HL-60 (cell line): ENCODE data around the gene CD247.

Experiments used
- DNase-seq, 2 experiments: peaks; one replicate each; pipeline ENCODE4 v3.0.0-alpha.2; 2010 to 2020; ENCODE audit warnings: low read depth in 1 of 2, low spot score in 1 of 2
- H3K27ac ChIP-seq: fragments of 250-450 bp; sonication (Bioruptor Pico); replicated peaks from 2 replicates; pipeline ENCODE4 v1.5.1; 2020; ENCODE audit warnings: mild to moderate bottlenecking, moderate library complexity
- H3K27me3 ChIP-seq: fragments of 250-450 bp; sonication (Bioruptor Pico); 2 replicates; pipeline ENCODE4 v1.5.1; 2021; ENCODE audit warnings: mild to moderate bottlenecking, moderate library complexity; ENCODE audit not compliant: insufficient read depth, poor library complexity, severe bottlenecking
- H3K4me3 ChIP-seq: replicated peaks from 2 replicates; pipeline ENCODE4 v1.5.1; 2011; ENCODE audit warnings: mild to moderate bottlenecking, control low read depth, low read length; ENCODE audit not compliant: insufficient read depth
- GABPA ChIP-seq: IDR thresholded peaks from 2 replicates; pipeline ENCODE4 v1.6.1; 2012; ENCODE audit warnings: low read depth
- POLR2AphosphoS5 ChIP-seq: IDR thresholded peaks from 2 replicates; pipeline ENCODE4 v1.6.1; 2012; ENCODE audit warnings: low read depth
- REST ChIP-seq: IDR thresholded peaks from 2 replicates; pipeline ENCODE4 v1.6.1; 2012; ENCODE audit warnings: low read depth; ENCODE audit not compliant: insufficient replicate concordance
- SPI1 ChIP-seq: IDR thresholded peaks from 2 replicates; pipeline ENCODE4 v1.6.1; 2012; ENCODE audit warnings: low read depth, mild to moderate bottlenecking, borderline replicate concordance
- TF ChIP-seq, protein P1 (sequence below): IDR thresholded peaks from one replicate; pipeline ENCODE4 v1.5.1; 2011; ENCODE audit warnings: low read length, control low read depth, inconsistent platforms; ENCODE audit not compliant: insufficient read depth

The CD247 gene

DNA sequence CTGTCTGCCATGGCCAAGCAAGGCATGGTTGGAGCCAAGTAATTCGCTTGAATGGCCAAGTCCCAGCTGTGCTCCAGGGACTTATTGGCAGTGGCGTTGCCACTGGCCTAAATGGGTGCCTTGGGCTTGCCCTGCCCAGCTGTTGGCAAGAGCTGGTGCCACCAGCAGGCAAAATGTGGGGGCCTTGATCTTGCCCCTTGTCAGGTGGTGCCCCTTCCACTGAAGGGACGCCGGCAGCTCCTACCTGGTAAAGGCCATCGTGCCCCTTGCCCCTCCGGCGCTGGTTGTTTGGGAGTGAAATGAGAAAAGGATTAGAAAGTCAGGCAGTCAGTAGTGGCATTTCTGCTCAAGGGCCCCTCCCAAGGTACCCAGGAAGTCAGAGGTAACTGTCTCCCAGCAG, 85.5 kb downstream of the CD247 start:
- Histone ChIP-seq H3K27ac (no peak overlapping the region), H3K4me3 (no peak overlapping the region)
- no peak for DNase-seq

DNA sequence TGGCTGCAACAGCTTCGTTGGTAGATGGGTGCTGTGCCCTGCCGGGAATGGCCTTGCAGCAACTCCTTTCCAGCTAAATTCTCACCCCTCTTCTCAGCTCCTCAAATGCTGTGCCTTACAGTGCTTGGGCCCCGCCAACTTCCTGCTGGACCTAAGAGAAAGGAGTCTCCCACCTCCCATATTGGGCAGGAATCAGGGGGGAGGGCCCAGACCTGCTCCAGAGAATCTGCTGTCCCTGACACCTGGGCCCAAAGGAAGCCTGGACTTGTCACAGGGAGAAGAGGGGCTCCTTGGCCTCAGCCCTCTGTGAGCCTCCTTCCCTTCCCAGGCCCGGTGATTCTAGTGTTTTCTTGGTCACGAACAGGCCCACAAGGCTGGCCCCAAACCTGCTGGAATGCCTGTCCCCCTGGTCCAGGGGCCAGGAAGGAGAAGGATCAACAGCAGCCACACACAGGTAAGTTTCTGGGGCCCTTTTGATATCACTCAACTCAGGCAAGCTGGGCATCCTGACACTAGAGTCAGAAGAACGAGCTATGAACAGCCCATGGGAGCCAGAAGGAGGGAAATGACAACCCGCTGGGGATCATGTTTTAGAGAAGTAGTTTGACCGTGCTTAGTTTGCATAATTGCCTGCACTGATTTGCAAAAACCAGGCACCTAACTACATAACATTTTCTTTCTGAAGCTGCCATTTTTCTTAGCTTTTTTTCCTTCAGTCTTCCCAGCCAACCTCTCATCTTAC, 86.2 kb downstream of the CD247 start:
- no peak overlapping the region for H3K4me3 ChIP-seq
- TF ChIP-seq, protein P1, sequence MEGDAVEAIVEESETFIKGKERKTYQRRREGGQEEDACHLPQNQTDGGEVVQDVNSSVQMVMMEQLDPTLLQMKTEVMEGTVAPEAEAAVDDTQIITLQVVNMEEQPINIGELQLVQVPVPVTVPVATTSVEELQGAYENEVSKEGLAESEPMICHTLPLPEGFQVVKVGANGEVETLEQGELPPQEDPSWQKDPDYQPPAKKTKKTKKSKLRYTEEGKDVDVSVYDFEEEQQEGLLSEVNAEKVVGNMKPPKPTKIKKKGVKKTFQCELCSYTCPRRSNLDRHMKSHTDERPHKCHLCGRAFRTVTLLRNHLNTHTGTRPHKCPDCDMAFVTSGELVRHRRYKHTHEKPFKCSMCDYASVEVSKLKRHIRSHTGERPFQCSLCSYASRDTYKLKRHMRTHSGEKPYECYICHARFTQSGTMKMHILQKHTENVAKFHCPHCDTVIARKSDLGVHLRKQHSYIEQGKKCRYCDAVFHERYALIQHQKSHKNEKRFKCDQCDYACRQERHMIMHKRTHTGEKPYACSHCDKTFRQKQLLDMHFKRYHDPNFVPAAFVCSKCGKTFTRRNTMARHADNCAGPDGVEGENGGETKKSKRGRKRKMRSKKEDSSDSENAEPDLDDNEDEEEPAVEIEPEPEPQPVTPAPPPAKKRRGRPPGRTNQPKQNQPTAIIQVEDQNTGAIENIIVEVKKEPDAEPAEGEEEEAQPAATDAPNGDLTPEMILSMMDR = no peak
- TF ChIP-seq REST = no peak
- no peak for TF ChIP-seq GABPA
- TF ChIP-seq POLR2AphosphoS5 = no peak
- TF ChIP-seq SPI1 = no peak
- no peak overlapping the region for H3K27ac ChIP-seq

More for the DNA sequence above, 85.5 kb downstream of the CD247 start:
- H3K27me3 ChIP-seq = no peaks in the 10 kb centered on the region
- TF ChIP-seq, protein P1 = no peak
- no peak for TF ChIP-seq REST
- TF ChIP-seq SPI1 = no peak
- TF ChIP-seq GABPA = no peak
- TF ChIP-seq POLR2AphosphoS5 = no peak

DNA sequence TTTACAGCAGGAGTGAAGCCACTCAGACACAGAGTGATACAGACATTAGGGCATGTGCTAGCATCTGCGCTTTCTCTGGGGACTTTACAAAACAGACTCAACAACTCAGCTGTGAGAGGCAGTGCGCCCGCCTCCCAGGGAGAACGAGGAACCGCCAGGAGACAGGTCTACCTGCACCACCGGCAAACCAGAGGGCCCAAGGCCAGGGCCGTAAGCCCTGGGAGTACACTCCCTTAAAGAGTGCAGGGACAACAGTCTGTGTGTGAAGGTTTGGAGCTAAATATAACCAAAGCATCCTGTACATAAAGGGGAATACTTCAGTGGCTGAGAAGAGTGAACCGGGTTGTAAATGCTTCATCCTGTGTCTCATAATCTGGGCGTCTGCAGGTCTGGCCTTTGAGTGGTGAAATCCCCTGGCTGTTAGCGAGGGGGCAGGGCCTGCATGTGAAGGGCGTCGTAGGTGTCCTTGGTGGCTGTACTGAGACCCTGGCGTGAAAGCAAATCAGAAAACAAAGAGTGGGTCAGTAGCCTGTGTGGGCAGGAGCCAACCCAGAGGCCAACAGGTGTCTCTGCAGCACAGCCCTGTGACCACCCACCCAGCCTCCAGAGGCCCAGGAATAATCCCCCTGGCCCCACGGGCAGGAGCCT, 86.9 kb downstream of the CD247 start:
- H3K4me3 ChIP-seq = no peak overlapping the region
- DNase-seq = no peak
- H3K27ac ChIP-seq = no peak overlapping the region

More for the DNA sequence above, 86.2 kb downstream of the CD247 start:
- DNase-seq = no peak
- no peaks in the 10 kb centered on the region for H3K27me3 ChIP-seq

More for the DNA sequence above, 86.9 kb downstream of the CD247 start:
- no peak for TF ChIP-seq SPI1
- TF ChIP-seq, protein P1 = no peak
- no peak for TF ChIP-seq POLR2AphosphoS5
- TF ChIP-seq REST = no peak
- no peak for TF ChIP-seq GABPA
- H3K27me3 ChIP-seq = no peaks in the 10 kb centered on the region
